Measurements from ENCODE around the gene PTK6. TPM values are rescaled to one million over a fixed set of nuclear protein-coding genes. Genes with fewer than 3 reads are reported as not detected.

PTK6 gene
- total RNA-seq, 1 experiment from 2014 or later: 31.1 TPM

DNA sequence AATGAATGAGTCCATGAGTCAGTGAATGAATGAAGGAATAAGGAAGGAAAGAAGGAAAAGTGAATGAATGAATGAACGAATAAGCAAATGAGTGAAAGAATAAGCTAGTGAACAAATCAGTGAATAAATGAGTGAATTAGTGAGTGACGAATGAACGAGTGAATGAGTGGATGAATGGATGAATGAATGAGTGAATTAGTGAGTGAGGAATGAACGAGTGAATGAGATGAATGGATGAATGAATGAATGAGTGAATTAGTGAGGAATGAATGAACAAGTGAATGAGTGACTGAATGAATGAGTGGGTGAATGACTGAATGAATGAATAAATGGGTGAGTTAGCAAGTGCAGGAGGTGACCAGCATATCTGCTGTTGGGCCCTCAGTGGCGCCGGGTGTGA lies 6.6 kb upstream of the PTK6 start:
- no peak for DNase-seq (ENCODE audit: low spot score)

DNA sequence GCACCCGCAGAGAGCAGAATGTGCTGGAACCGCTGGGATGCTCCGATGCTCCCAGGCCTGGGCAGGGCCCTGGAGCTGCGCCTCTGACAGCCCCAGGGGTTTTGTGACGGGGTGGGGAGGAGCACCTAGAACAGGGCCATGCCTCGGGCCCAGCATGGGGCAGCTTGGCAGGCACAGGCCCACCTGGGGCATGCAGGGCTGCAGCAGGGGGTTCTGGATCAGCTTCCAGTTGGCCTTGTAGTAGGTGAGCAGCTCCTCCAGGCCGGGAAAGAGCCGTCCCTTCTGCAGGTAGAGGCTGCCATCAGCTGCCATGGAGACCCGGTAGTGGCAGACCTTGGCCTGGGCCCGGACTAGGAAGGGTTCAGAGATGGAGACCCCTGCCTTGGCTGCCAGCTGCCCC lies 6.0 kb upstream of the PTK6 start:
- no peak for DNase-seq (ENCODE audit: low spot score)

DNA sequence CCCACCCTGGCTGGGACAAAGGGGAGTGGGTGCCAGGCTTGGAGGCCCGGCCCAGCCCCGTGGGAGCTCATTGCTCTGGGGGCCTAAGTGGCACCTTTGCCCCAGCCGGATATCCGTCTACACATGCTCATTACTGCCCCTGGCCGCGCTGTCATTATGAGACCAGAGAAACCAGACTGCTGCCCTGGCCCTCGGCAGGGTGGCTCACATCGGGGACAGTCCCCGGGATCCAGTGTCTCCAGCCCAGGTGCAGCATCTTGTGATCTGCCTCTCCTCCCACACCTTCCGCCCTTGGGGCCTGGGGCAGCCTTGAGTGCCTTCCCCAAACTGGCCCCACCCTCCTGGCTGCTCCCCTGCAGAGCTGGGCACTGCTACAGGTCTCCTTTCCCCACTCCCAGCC lies 5.5 kb upstream of the PTK6 start:
- DNase-seq (ENCODE audit: low spot score): no peak

DNA sequence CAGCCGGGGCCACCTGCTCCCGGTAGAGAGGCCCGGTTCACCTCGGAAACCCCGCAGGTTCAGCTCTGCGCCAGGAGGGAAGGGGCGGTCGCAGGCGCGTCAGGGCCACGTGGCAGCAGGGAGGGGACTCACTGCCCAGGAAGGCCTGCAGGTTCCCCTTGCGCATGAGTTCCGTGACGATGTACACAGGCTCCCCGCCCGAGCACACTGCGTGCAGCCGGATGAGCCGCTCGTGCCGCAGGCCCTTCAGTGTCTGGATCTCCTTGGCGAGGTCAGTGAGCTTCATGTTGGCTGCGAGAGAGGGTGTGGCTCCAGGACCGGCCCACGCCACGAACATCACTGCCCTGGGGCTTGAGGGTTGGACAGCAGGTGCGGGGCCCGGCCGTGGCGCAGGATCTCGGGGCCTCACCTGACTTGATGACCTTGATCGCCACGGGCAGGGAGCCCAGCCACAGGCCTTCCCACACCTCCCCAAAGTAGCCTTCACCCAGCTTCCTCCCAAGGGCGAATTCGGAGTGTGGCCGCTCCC lies 4.9 kb upstream of the PTK6 start:
- DNase-seq (ENCODE audit: low spot score): no peak

DNA sequence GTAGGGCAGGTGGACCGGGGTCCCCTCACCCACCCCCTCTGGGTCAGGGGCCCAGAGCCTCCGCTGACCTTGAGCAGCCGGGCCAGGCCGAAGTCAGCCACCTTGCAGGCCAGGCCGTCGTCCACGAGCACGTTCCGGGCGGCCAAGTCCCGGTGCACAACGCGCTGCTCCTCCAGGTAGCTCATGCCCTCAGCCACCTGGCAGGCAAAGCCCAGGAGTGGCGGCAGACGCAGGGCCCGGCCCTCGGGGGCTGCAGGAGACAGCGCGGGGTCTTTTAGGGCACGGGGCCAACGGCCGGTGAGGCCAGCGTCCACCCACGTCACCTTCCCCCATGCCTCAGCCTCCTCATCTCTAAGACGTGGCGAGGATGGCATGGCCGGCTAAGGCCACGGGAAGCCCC lies 4.2 kb upstream of the PTK6 start:
- no peak for DNase-seq (ENCODE audit: low spot score)

DNA sequence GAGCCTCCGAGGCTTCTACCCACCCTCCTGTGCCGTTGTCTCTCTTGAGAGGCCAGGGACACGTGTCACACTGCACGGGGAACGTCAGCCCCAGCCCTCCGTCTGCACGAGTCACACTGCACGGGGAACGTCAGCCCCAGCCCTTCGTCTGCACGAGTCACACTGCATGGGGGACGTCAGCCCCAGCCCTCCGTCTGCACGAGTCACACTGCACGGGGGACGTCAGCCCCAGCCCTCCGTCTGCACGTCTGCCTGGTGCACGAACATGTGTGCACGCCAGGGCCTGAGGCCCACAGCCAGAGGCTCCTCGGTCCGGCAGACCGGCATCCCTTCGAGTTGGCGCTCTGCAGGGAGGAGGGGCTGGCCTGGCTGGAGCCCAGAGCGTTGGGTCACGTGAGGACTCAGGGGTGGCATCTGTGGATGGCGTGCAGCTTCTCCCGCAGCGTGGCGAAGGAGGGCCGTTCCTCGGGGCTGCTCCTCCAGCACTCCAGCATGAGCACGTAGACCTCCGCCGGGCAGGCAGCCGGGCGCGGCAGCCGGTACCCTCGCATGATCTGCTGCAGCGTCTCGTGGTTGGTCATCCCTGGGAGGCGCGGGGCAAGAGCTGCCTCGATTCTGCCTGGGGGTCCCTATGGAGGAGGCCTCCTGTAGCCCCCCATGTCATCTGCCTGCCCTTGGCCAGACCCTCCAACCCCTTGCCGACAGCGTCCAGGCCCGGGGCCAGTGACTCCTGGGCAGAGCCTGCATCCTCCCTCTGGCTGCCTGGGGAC lies 3.4 kb upstream of the PTK6 start:
- DNase-seq (ENCODE audit: low spot score): no peak

DNA sequence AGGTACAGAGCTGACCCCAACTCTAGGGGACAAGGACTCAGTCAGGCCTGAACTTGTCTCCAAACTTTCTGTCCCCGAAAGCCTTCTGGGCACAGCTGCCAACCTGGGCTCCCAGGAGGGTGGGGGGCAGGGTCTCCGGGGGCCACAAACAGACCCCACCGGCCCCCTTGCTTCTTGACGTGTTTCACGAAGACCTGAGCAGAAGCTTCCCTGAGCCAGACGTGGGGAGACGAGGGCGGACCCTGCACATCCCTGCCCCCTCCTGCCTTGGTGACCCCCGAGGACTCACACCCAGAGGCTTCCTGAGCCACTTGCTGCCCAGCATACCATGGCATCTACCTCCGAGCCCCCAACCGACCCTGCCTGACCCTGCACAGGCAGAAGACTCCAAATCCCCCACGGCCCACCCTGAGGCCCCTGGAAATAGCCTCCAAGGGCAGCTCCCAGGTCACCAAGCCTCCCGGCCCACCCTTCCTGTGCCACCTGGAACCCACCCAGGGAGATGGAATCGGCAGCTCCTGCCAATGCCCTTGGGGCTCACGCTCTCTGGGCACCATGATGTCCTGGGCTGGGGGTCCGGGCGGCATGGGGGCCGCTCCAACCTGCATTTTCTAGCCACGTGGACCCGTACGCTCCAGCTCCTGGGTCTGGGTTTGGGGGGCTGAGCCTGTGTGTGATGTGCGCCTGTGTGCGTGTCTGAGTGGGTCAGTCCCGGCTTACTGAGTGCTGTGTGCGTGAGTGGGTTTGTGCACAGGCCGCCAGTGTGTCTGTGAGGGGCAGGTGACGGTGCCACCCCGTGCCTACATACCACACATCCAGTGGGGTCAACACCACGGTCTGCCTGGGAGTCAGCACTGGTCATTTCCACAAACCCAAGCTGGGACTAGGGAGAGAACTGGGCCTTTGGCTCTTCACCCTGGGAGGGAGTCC lies 2.5 kb upstream of the PTK6 start:
- DNase-seq (ENCODE audit: low spot score): no peak

DNA sequence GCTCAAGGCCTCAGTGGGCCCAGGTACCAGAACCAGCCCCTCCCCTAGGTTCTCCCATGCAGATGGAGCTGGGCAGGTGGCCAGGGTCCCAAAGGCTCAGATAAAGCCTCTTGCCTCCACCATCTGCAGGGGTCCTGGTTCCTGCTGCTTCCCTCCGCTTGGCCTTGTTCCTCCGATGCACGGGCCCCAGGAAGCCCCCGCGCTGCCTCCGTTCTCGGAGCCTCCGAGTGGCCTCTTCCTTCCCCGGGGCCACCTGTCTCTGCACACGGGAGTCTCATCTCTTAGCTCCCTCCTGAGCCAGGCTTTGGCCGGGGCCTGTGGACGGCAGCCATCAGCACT lies 1.9 kb upstream of the PTK6 start:
- DNase-seq (ENCODE audit: low spot score): peak; percentile 24

DNA sequence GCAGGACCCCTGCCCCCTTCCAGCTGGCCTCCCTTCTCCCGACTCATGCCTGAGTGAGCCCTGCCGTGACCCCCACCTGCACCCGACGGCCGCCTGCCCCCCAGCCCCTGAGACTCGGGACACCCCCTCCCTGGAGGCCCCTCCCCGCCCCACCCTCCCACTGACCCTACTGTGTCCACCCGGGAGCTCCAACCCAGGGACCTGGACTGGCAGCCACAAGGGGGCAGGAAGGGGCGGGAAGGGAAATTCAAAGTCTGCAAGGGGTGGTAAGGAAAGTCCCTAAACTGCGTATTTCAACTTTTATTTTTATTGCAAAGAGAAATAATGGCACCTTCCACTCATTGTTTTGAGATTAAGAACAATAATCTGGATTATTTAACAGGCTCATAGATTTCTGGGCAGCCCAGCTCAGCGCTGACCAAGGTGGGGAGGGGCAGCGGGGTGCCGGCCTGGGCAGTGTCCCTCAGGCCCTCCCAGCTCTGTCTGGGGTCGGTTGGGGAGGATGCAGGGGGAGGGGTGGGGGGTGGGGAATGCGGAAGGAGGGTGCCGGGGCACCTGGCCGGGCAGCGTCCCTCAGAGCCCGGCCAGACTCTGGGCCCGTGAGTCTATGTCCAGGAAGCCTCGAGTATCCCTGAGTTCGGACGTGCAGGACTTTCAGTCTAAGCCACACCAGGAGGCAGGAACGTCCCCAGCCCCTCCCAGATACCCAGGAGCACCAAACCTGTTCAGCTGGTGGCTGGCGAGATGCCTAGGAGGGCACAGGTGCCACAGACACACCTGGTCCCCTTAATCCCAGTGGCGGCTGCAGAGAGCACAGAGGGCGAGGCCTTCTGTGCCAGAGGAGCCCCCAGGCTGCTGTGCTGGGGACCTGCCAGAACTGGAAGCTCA lies 1.3 kb upstream of the PTK6 start:
- DNase-seq (ENCODE audit: low spot score): peak; percentile 100

DNA sequence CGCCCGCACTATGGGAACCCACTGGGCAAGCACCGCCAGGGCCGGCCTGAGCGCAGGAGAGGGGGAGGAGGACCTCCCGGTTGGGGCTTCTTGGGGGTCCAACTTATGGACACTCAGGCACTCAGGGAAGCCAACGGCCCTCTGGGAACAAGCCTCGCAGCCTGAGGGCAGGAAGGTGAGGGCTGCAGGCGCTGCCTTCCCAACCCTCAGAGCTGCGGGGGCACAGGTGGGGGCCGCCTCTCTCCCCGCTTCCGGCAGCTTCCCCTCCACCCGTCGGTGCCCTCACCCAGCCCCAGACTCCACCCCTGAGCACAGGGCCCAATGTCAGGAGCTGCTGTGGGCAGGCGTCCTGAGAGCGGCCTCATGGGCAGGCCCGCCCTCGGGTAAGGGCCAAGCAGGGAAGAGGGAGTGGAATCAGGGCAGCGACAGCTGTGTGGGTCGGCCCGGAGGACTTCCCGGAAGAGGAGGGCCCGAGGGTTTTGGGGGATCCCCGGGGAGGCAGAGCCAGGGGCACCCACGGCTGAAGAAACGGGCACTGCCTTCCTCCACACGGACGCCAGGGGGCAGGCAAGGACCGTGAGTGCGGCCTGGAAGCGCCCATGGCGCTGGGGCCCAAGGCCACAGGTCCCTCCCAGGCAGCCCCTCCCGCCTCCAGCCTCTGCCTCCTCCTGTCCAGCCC lies 488 bp upstream of the PTK6 start:
- peak; percentile 100 for DNase-seq (ENCODE audit: low spot score)

DNA sequence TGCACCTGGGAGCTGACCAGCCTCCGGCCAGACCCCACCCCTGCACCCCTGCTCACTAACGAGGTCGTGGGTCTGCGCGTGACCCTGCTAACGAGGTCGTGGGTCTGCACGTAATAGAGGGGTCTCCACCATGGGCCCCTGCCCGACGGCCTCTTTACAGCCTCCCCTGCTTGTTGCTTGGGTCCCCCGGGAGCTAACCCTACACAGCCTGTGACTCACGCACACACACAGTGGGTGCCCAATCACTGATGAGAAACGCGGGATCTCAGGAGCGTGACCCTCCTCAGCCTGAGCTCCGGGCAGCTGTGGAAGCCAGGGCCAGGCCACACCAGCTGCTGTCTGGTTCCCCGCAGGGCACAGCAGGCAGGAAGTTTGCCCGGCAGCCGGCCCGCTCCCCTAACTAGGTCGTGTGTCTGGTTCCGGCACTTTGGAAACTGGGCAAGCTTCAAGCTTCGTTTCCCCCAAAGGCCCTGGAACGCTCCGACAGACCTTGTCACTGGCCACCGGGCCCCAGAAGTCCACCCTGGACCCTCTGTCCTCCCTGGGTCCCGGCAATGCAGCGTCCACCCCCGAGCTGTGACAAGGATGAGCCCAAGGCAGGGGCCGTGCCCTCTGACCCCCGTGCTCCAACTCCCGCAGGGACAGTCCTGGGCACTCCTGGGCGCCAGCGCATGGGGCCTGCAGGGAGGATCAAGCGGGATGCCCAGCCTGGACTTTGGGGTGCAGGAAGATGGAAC lies 767 bp downstream of the PTK6 start:
- peak; percentile 79 for DNase-seq (ENCODE audit: low spot score)

DNA sequence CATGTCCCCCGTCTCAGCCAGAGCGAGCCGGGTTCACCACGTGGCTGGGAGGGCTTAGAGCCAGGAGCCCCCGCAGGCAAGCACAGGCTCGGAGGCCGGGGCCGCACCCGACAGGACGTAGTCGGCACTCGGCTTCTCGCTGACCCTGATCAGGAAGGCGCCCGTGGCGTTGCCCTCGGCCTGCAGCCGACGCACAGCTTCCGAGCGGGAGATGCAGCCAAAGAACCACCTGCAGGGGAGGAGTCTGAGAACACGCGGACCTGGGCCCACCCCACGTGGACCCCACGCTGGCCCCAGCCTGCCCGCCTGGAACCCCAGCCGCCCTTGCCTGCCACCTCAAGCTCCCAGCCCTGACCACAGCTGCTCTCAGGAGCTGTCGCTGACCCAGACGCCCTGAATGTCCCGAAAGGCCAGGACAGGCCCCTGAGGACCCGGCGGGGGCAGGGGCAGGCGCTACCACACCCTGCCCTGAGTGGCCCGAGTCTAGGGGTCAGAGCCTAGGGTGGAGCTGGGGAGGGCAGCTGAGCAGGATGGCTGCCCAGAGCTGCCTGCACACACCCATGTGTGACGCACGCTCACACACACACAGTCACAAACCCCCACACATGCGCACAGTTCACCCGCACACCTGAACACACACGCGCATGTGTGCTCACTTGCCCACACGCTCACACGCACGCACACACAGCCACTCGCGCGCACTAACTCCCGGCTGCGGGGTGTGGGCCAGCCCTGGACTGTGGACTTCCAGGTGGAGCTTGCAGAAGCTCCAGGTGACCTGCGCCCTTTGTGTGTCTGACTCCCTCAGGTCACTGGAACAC lies 2.1 kb downstream of the PTK6 start:
- DNase-seq (ENCODE audit: low spot score): peak; percentile 89

DNA sequence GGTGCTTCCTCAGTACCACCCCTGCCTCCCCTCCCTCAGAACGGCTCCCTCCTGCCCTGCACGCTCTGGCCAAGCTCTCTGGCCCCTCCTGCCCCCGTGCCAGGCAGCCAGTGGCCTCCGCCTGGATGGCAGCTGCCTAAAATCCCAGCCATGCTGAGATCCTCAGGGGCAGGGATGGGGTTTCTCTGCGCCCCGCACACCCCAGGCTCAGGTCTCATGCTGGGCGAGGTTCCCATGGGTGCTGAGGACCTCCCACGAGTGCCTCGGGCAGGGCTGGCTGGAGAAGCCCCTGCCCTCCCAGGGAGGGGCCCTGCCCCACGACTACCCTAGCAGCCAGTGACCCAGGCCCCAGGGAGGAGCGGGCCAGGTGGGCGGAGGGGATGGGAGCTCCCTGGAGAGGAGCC lies 2.7 kb downstream of the PTK6 start:
- DNase-seq (ENCODE audit: low spot score): no peak

DNA sequence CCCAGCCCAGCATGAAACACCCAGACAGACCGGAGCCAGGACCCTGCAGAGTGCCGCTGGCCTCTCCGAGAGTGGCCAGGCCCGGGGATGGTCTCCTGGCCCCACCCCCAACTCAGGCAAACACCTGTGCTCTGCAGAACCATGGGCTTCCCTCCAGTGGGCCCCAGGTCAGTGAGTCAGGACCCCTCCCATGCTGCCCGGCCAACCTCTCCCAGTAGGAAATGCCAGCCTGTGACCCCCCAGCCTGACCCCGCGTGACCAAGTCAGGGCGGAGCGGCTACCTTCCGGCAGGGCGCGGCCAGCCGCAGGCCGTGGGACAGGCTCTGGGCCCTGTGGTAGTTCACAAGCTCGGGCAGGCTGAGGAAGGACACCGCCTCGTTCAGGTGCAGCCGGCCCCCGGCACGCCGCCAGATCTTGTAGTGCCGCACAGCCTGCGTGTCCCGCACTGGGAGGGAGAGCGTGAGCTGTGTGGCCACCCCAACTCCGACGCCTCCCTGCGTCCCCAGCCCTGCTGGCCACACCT lies 3.2 kb downstream of the PTK6 start:
- DNase-seq (ENCODE audit: low spot score): peak; percentile 97

DNA sequence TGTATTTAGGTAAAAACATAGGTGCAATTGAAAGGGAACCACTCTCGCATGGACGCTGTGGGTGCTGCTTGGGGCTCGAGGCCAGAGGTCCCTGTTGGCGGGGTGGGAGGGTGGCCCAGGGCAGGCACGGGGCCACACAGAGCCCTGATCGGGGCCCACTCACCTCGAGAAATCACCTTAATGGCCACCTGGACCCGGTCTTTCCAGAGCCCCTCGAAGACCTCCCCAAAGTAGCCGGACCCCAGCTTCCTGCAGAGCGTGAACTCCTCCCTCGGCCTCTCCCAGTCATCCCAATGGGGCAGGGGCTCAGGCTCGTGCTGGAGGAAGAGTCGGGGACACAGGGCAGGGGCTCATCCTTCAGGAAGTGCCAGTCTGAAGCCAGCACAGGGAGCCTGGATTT lies 3.8 kb downstream of the PTK6 start:
- DNase-seq (ENCODE audit: low spot score): no peak

DNA sequence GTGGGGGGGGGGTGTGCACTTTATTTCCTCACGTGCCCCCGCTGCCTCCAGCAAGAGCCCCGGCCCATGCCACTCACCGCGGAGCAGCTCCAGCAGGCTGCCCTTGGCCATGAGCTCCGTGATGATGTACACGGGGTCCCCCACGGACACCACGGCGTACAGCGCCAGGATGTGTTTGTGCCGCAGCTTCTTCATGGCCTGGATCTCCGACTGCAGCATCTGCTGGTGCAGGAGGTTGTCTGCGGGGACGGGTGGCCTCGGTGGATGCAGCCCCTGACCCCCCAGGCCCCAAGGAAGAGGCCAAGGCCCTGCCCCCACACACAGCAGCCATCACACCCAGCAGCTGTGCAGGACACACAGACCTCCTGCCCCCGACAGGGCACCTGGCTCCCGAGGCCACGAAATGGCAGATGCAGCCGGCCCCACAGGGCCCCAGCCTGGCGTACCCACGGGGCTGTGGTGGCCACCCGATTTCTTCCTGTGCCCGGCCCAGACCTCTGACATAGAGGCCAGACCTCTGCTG lies 4.7 kb downstream of the PTK6 start:
- no peak for DNase-seq (ENCODE audit: low spot score)

DNA sequence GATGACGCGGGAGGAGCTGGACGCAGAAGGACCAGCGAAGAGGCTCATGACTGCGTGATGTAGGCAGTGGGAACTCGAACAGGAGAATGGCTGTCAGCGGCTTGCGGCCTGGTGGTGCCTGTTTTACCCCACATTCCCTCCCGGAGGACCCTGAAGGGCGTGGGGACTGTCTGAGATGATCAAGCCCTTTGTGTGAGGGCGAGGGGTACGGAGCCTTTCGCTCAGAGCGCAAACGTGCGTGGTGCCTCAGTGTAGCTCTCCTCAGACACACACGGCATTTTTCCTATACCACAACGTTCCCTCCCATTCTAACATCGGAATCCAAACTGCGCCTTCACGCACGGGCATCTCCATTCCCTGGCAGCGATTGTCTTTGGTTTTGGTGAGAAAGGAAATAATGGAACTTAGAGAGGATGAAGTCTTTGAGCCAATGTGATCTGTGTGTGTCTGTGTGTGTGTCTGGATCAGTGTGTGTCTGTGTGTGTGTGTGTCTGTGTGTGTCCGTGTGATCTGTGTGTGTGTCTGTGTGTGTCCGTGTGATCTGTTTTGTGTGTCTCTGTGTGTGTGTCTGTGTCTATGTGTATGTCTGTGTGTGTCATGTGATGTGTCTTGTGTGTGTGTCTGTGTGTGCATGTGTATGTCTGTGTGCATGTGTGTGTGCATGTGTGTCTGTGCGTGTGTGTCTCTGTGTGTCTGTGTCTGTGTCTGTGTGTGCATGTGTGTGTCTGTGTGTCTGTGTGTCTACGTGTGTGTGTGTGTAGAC lies 5.3 kb downstream of the PTK6 start:
- DNase-seq (ENCODE audit: low spot score): no peak

DNA sequence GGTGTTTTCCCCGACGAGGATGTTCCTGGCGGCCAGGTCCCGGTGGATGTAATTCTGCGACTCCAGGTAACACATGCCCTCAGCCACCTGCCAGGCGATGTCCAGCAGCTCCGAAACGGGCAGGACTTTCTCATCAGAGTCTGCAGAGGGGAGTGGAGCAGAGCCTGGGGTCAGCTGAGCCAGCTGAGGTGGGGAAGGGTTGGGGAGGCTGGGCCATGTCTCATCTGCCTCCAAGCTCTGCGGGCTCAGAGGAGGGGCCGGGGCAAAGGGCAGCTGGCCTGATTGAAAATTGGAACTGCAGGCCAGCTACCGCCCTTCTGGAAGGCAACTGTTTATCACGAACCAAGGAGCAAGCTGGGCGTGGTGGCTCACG lies 6.4 kb downstream of the PTK6 start:
- DNase-seq (ENCODE audit: low spot score): no peak
